Endodermal cell (in vitro differentiated cells): ENCODE measurements around the gene ROCK2. TPM values are rescaled to one million over a fixed set of nuclear protein-coding genes. Genes with fewer than 3 reads are reported as not detected.

Source experiments
- DNase-seq: peaks from one replicate; pipeline ENCODE4 v3.0.0-alpha.2; 2017
- H3K27ac ChIP-seq: 2 replicates; pipeline ENCODE4 v1.5.1; 2013; ENCODE audit warnings: mild to moderate bottlenecking, low read depth, low read length, moderate library complexity
- H3K27me3 ChIP-seq: 2 replicates; pipeline ENCODE4 v1.6.1; 2013; ENCODE audit warnings: mild to moderate bottlenecking, low read length, moderate library complexity; ENCODE audit not compliant: insufficient read depth, control insufficient read depth, poor library complexity, severe bottlenecking
- H3K36me3 ChIP-seq: 2 replicates; pipeline ENCODE4 v1.7.0; 2013; ENCODE audit warnings: mild to moderate bottlenecking, low read length, moderate library complexity; ENCODE audit not compliant: control insufficient read depth, insufficient read depth
- H3K4me1 ChIP-seq: one replicate; pipeline ENCODE4 v1.7.0; 2013; ENCODE audit warnings: low read length; ENCODE audit not compliant: control insufficient read depth, insufficient read depth
- H3K4me3 ChIP-seq: 2 replicates; pipeline ENCODE4 v1.5.1; 2013; ENCODE audit warnings: mild to moderate bottlenecking, low read length, moderate library complexity
- H3K9ac ChIP-seq: 2 replicates; pipeline ENCODE4 v1.6.1; 2013; ENCODE audit warnings: mild to moderate bottlenecking, low read length, moderate library complexity; ENCODE audit not compliant: poor library complexity, severe bottlenecking; ENCODE audit errors: extremely low read depth
- H3K9me3 ChIP-seq: 2 replicates; pipeline ENCODE4 v1.6.1; 2013; ENCODE audit warnings: mild to moderate bottlenecking, low read length, moderate library complexity; ENCODE audit not compliant: control insufficient read depth
- H3K27ac Mint-ChIP-seq: 2 replicates; pipeline ENCODE4 v1.8.0; 2020; ENCODE audit warnings: mixed read lengths
- H3K27me3 Mint-ChIP-seq: 2 replicates; pipeline ENCODE4 v1.8.0; 2021; ENCODE audit warnings: mild to moderate bottlenecking, mixed read lengths; ENCODE audit not compliant: insufficient read depth
- H3K36me3 Mint-ChIP-seq: 2 replicates; pipeline ENCODE4 v1.8.0; 2020; ENCODE audit warnings: low read depth, mixed read lengths
- H3K4me1 Mint-ChIP-seq: 2 replicates; pipeline ENCODE4 v1.8.0; 2020; ENCODE audit warnings: mixed read lengths
- H3K4me3 Mint-ChIP-seq: 2 replicates; pipeline ENCODE4 v1.8.0; 2020; ENCODE audit warnings: mild to moderate bottlenecking, moderate library complexity, mixed read lengths
- H3K9me3 Mint-ChIP-seq: 2 replicates; pipeline ENCODE4 v1.8.0; 2020; ENCODE audit warnings: mild to moderate bottlenecking, mixed read lengths
- CTCF ChIP-seq: fragments of 200-600 bp; sonication (generic); conservative IDR thresholded peaks from 2 replicates; pipeline ENCODE4 v1.5.0; 2021; ENCODE audit warnings: antibody characterized with exemption, mild to moderate bottlenecking
- WGBS, 2 experiments: methylation state at CpG; one replicate each; pipeline versions ENCODE4 v1.1.5 to v1.1.7; 2013; ENCODE audit warnings: missing lambda C conversion rate in 2 of 2, mixed read lengths in 1 of 2; ENCODE audit not compliant: insufficient coverage in 1 of 2, insufficient read length in 1 of 2; 5-methylcytosine and 5-hydroxymethylcytosine counted together
- total RNA-seq, 2 donors: library from RNA; stranded (reverse); fragmentation: NEBNext Ultra II Directional in 1 of 2; extraction: Animal tissue kit (Norgen Biotek cat#: 25700) in 1 of 2; gene quantifications; 2 replicates in 1 of 2; 3 replicates in 1 of 2; pipeline ENCODE4 v1.2.1, GENCODE V29; 2021

Gene ROCK2
- total RNA-seq, 2 donors from 2014 or later: 27.2 to 32.6 TPM

- no peak overlapping the region for H3K9ac ChIP-seq
- no peak overlapping the region for H3K4me3 ChIP-seq
- no peak overlapping the region for H3K4me3 Mint-ChIP-seq
- H3K9me3 Mint-ChIP-seq: no peaks in the 10 kb centered on the region
- H3K27me3 ChIP-seq: no peaks in the 10 kb centered on the region
- no peak for DNase-seq
- no peaks in the 10 kb centered on the region for H3K4me1 Mint-ChIP-seq
- TF ChIP-seq CTCF: no peak
- no peaks in the 10 kb centered on the region for H3K4me1 ChIP-seq
- no peaks in the 10 kb centered on the region for H3K27me3 Mint-ChIP-seq
- H3K36me3 ChIP-seq: peaks cover 83% of the 10 kb centered on the region
- H3K27ac Mint-ChIP-seq: no peak overlapping the region
- H3K36me3 Mint-ChIP-seq: peaks cover 69% of the 10 kb centered on the region
- WGBS, 2 experiments: 100% methylated on average over 1 of the region's 1 CpG; no CpG with 5 or more reads in 1 of the 2 experiments
- no peak overlapping the region for H3K27ac ChIP-seq
- H3K9me3 ChIP-seq: no peaks in the 10 kb centered on the region
Measured at GRCh38 chr2:11213975-11214374, 130.5 kb downstream of the ROCK2 start.

- H3K27ac ChIP-seq: no peak overlapping the region
- no peak overlapping the region for H3K4me3 ChIP-seq
- H3K4me1 ChIP-seq: no peaks in the 10 kb centered on the region
- no peak overlapping the region for H3K4me3 Mint-ChIP-seq
- no peaks in the 10 kb centered on the region for H3K4me1 Mint-ChIP-seq
- no peaks in the 10 kb centered on the region for H3K27me3 ChIP-seq
- H3K9me3 Mint-ChIP-seq: no peaks in the 10 kb centered on the region
- no peaks in the 10 kb centered on the region for H3K27me3 Mint-ChIP-seq
- no peak overlapping the region for H3K27ac Mint-ChIP-seq
- DNase-seq: no peak
- H3K9ac ChIP-seq: no peak overlapping the region
- no peaks in the 10 kb centered on the region for H3K9me3 ChIP-seq
- peaks cover 75% of the 10 kb centered on the region for H3K36me3 ChIP-seq
- H3K36me3 Mint-ChIP-seq: peaks cover 65% of the 10 kb centered on the region
- 94 to 97% methylated on average over 5 of the region's 5 CpGs for WGBS, 2 experiments
- TF ChIP-seq CTCF: no peak
Measured at GRCh38 chr2:11213090-11213638, 131.3 kb downstream of the ROCK2 start.

GRCh38 chr2:11212645-11213044, 131.8 kb downstream of the ROCK2 start:
- Histone ChIP-seq H3K27me3 (no peaks in the 10 kb centered on the region), H3K36me3 (peaks cover 72% of the 10 kb centered on the region), H3K9me3 (no peaks in the 10 kb centered on the region), H3K9ac (no peak overlapping the region), H3K27ac (no peak overlapping the region), H3K4me1 (no peaks in the 10 kb centered on the region), H3K4me3 (no peak overlapping the region)
- peaks cover 63% of the 10 kb centered on the region for H3K36me3 Mint-ChIP-seq
- H3K9me3 Mint-ChIP-seq: no peaks in the 10 kb centered on the region
- H3K4me3 Mint-ChIP-seq: no peak overlapping the region
- DNase-seq: no peak
- TF ChIP-seq CTCF: no peak
- no peaks in the 10 kb centered on the region for H3K4me1 Mint-ChIP-seq
- no peak overlapping the region for H3K27ac Mint-ChIP-seq
- H3K27me3 Mint-ChIP-seq: no peaks in the 10 kb centered on the region
